Stomach (tissue), 4 donors: ENCODE results near the gene CRACR2B.

ENCODE experiments used
- CTCF ChIP-seq, 7 experiments: fragments of 450-650 bp in 4 of 7; fragments of 200-600 bp in 3 of 7; sonication (generic) in 3 of 7; IDR thresholded peaks; one replicate each; pipeline ENCODE4 v1.5.1; 2016 to 2019; ENCODE audit warnings: antibody characterized with exemption in 7 of 7, control low read depth in 2 of 7, mild to moderate bottlenecking in 1 of 7
- EP300 ChIP-seq: sonication (generic); formaldehyde crosslinking; IDR thresholded peaks from one replicate; pipeline ENCODE4 v1.6.1; 2017; ENCODE audit warnings: antibody characterized with exemption
- POLR2A ChIP-seq, 4 donors: fragments of 450-650 bp; IDR thresholded peaks; one replicate each; pipeline ENCODE4 v1.6.1; 2016; ENCODE audit warnings: antibody characterized with exemption in 4 of 4, control low read depth in 2 of 4, mild to moderate bottlenecking in 1 of 4, moderate library complexity in 1 of 4
- POLR2AphosphoS5 ChIP-seq, 3 donors: sonication (generic); formaldehyde crosslinking; IDR thresholded peaks; one replicate each; pipeline ENCODE4 v1.6.1; 2016; ENCODE audit warnings: antibody characterized with exemption in 3 of 3

GRCh38 chr11:855330-855674 is 27.6 kb downstream of the CRACR2B start:
- TF ChIP-seq CTCF (IDR thresholded peaks at IDR 0.05), result no peak
- TF ChIP-seq POLR2A (IDR thresholded peaks at IDR 0.05), result no peak
- TF ChIP-seq EP300, result no peak
- no peak for TF ChIP-seq POLR2AphosphoS5 (IDR thresholded peaks at IDR 0.05)
